HG02571 (cell line): Measurements from ENCODE around the gene GPR39.

Source experiments
- ATAC-seq: cut with Tn5 transposase; IDR thresholded peaks from one replicate; pipeline ENCODE4 v1.9.1; 2021; ENCODE audit warnings: mild to moderate bottlenecking, moderate library complexity; ENCODE audit not compliant: unreplicated experiment

Gene GPR39

DNA sequence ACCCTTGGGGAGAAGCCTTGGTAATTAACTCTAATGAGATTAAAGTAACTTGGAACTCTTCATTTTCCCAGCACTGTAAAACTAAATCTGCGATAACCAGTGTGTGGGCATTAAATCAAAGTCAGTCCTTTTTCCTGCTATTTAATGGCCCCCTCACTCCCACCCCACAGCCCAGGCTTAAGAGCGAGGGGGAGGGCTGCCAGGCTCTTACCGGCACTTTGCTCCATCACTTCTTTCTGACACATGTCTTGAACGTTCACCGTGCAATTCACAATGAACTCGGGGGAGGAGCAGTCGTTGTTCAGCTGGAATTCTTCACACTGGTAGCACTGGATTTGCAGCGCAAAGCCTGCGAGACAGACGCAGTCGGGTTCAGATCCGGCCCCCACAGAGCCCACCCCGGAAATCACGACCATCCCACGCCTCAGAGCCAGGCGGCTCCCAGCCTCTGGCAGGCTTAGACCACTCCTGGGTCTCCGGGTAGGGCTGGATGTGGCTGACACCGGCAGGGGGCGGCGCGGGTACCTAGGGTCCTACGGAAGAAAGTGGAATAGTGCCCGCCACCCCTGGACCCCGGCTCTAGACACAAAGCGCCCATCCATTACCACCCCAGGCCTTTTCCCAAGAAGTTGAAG is 251.7 kb downstream of the GPR39 start:
- no peak for ATAC-seq

DNA sequence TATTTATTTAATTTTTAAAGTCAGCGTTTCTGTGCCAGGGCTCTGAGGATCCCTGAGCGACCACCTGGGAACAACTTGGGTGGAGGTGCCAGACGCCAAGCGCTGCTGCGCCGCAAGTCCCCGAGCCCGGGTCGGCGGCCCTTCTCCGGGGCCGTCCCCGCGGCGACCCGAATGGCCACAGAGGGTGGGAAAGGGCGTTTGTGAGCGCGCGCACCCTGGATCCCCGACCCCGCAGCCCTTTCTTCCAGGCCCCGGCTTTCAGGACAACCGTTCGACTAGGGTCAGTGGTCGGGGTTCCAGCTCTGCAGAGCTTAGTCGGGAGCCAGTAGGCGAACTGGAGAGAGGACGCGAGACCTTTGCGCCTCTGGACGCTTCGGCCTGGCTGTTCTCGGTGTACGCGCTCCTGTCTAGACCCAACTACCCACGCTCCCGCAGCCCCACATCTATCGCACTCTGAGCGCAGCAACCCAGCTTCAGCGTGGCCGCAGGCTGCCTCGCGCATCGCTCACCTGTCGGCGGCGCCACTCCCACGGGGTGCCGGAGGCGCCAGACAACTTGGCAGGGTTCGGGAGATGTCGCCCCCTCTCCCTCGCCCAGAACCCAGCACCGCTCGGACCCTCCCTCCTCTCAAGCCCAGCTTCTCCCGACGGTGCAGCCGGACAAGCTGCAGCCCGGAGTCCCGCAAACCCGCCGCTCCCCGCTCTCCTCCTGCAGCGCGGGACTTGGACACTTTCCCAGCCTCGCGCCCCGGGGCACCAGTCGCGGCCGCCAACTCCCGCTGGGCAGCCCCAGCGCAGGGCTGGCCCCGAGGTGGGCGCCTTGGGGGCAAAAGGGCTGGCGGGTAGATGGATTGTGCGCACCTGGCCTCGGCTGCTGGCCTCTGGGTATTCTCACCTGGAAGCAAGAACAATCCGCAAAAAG is 252.6 kb downstream of the GPR39 start:
- no peak for ATAC-seq

DNA sequence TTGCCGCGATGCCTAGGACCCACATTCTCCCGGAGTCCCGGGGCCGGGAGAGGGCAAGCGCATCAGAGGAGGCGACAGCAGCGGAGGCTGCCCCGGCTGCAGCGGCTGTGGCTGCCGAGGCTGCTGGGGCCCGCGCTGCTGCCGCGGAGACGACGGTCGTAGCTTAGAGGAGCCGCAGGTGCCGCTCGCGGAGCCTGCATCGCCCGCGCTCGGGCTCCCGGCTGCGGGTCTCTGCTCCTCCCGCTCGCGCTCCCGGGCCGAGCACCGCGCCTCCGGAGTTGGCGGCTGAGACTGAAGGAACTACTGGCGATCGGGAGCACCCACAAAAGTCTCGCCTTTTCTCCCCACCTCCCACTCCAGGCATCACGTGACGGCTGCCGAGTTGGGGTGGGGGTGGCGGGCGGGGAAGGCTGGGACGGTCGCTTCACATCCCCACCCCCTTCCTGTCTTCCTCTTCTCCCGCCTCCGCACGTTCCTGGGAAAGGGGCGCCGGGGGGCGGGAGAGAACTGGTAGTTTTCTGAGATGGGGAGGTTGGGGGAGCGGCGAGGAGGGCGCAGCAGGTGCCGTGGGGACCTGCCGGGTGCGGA is 253.4 kb downstream of the GPR39 start, which contains the start of gene LYPD1:
Gene LYPD1 (minus strand): TSS at position 298 of the 588 bp plus-strand sequence. CDS start 273 bp downstream, at position 25.
- no peak for ATAC-seq

DNA sequence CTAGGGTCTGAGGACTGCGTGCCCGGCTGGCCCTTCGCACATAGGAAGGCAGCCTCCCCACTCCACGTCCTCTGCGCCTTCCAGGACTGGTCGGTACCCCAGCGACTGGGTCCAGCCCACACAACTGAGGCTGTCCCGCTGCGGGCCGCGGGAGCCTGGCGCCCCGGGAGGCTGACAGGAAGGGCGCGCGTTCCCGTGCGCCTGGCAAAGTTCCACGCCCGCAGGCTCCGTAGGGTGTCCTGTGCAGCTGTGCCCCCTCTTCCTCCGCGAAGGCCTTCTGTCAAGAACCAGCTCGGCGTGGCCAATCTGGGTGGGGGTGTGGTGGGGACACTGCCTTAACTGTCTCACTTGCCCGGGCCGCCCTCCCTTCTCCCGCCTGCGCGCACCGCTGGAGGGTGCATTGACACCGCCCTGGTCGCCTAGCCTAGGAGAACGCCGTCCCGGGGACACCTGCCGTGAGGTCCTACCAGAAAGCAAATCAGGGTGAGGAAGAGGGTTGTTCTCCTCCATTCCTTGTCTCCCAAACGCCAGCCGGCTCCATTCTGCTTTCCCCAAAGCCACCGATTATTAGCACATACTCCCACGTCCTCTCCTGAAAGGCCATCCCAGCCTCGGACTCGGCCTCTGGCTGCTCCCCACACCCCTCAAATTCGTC is 254.0 kb downstream of the GPR39 start:
- no peak for ATAC-seq

DNA sequence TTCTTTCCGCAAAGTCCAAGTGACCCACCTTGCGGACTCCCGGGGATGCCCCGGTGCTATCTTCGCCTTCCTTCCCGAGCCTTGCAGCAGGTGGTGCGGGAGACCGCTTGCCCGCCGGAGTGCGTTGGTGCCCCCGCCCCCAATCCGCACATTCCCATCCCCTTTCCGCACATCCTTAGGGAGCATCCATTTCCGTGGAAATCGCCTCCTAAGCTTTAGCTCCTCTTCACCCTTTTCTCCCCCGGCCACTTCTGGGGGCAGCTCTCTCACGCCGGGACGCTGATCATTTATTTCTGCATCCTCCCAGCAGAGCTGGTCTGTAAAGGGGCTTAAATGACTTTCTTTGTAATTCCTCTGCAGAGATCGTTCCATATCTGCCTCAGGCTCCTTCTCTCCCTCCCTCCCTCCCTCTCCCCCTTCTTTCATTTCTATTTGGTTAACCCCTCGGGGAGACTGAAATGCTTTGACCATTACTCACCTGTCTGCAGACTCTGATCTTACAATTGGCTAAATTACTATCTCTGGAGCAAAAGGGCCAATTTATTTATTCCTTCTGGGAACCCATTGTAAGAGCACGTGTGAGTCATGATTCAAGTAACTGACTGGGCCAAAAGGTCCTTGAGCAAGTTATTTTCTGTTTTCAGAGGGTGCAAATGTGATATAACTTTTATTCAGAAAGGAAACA is 254.7 kb downstream of the GPR39 start:
- ATAC-seq: no peak

DNA sequence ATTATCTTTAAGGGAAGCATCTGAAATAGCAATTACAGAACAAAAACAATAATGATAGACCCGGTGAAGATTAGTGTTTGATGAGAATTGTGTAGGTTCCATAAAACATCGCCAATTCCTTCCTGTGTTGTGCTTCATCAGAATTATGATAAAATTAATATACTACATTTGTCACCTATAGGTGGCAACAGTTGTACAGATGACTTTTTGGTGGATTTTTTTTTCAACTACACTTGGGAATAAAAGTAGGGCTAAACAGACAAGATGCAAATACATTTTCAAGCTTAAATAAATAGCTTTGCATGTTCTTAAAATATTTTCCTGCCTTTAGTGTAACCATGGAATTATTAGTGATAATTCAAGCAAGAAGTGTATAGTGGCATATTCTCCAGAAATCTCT is 260.4 kb downstream of the GPR39 start:
- no peak for ATAC-seq

DNA sequence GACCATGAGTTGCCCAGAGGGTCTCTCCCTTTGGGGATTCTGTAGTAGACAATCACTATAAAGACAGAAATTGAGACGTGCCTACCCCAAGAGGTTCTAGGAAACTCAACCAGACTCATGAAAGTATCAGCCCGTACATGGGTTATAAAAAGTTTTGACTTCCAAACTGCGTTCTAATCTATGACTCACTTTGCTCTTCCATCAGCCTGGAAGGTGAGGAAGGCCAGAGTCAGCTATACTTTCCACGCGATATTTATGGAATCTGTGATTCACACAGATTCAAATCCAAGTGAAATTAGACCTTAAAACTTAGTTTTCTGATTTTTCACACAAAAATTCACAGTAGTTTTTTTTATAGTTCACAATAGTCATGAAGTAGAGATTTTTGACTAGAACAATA is 261.1 kb downstream of the GPR39 start:
- no peak for ATAC-seq

DNA sequence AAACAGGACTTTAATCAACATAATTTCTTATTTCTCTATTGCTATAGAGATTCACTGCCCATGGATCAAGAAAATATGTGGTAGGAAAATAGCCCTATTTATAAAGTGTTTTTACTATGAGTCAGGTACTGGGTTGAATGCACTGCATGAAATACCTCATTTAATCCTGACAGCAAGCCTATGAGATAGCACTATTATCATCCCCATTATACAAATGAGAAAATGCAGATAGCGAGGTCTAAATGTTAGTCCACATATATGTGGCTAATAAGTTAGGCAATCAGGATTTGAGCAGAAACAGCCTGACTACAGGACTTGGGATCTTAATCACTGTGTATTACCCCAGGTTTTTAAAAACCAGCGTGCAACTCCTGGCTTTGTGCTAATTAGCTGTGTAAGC is 261.9 kb downstream of the GPR39 start:
- ATAC-seq: no peak

DNA sequence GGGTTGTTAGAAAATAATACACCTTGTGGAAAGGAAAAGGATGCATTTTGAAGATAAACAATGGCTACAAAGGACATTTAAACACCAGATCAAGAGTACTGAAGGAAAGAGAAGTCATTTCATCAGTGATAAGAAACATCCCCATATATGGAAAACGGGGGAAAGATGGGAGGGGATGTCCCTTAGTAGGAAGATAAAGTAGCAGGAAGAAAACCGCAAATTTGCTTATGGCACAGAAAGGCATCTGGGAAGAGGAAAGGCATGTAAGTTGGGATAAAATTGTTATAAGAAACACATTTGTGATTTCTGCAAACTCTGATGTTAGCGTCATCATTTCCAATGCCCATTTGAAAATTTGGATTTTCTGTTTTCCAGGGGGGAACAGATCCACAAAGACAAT is 263.9 kb downstream of the GPR39 start:
- ATAC-seq: no peak

DNA sequence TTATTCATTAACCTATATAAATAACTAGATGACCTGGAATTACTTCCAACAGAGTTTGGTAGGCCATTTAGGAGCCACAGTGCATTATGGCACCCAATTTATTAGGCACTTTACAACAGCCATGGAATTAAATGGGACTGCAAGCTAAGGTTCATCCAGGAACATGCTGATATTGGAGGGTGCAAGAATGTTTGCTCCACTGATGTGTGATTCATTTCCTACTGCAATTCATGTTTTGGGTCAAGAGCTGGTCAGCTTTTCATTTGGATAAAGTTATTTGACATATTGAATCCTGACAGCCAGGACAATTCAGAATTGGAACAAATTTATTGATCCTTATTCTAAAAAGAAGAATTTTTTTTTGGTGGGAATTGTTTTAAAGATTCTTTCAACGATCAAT is 265.2 kb downstream of the GPR39 start:
- no peak for ATAC-seq

DNA sequence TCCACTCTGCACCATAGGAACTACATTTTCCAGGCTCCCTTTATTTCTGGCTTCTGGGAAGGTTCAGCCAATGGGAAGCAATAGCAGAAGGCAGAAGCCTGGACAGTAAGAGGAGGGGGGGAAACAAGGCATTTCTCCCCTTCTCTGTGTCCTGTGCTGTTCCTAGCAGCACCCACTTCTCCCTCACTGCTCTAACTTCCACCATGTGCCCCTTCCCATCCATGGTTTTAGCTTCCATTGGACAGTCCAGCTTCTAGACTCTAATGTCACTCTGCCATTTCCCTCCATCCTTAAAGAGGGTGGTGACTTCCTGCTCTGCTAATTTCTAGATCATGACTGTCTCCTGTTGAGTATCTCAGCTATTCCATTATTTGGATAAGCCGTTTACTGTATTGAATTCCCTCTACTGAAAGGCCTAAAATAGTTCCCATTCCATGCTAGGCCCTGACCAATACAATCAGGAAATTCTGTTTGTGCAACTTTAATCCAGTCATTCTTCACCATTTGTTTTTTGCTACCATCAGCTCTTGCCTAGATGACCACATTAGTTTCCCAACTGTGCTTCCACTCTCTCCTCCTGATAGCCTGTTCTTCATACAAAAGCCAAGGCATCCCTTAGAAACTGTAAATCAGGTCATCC is 274.2 kb downstream of the GPR39 start:
- no peak for ATAC-seq

DNA sequence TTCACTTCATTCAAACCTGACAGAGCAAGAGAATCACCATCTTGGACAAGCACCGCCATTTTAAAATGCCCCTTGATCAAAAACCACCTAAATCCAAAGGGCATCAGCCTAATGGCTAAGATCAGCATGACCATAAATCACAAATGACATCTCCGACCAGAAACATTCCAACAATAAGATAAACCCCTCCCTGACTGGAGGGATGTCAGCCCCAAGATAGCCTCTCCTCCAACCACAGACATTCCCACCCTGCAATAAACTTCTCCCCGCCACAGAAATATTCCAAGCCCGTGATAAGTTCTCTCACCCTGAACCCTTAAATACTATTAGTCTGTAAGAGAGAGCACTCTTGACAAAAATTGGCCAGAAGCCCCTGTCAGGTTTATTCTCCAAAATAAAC is 275.0 kb downstream of the GPR39 start:
- ATAC-seq: no peak

DNA sequence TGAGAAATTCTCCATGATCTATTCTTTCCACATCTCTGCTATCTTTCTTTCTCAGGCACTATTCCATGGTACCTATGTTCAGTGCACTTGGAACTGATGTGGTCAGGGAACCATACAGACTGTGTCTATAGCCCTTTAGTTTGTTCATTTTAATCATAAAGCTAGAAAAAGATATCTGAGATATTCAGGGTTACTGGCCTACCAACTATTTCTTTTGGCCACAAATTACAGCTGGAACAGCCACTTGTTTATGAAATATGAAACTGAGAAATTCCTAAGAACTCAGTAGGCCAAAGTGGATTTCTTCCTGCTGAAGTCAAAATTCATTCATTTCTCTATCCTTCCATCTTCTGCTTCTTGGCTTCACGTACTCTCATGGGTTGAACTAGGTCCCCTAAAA is 276.2 kb downstream of the GPR39 start:
- no peak for ATAC-seq
